IMR-90 (cell line): Measurements from ENCODE around the gene PPP2R1B. TPM values are rescaled to one million over a fixed set of nuclear protein-coding genes. Genes with fewer than 3 reads are reported as not detected.
"Not testable (repeated sequence)": the region's sequence is repeated elsewhere in the genome, so short reads cannot be mapped to it uniquely, and the experiment has no call there.

Experiments used
- ATAC-seq: fragments of 200-7000 bp; cut with Tn5 transposase; 2 replicates; pipeline ENCODE4 v1.9.1; 2020; ENCODE audit warnings: low read depth, mild to moderate bottlenecking, moderate library complexity
- BruUV-seq: library from RNA; stranded (reverse); fragments of 400-500 nt; replicated peaks from 2 replicates; lab custom pipeline; 2021; lab: Mats Ljungman, UMichigan
- CTCF ChIA-PET: fragments of 300-600 bp; formaldehyde crosslinking; extraction: SDS; loops from one replicate; lab custom pipeline; 2021; ENCODE audit warnings: antibody characterized with exemption; lab: Yijun Ruan, JAX
- POLR2A ChIA-PET: fragments of 300-600 bp; sonication (Branson Sonifier 250); formaldehyde crosslinking; loops from one replicate; lab custom pipeline; 2022; ENCODE audit warnings: antibody characterized with exemption; ENCODE audit not compliant: unreplicated experiment; lab: Charles Lee
- DNase-seq: peaks from one replicate; pipeline ENCODE4 v3.0.0; 2013
- H2AFZ ChIP-seq: replicated peaks from 2 replicates; pipeline ENCODE3; 2013; ENCODE audit warnings: low read length, mild to moderate bottlenecking; ENCODE audit not compliant: poor library complexity
- H2AK5ac ChIP-seq: 2 replicates; pipeline ENCODE4 v1.6.1; 2013; ENCODE audit warnings: low read depth, low read length, inconsistent platforms
- H2AK9ac ChIP-seq: replicated peaks from 2 replicates; pipeline ENCODE3; 2013; ENCODE audit warnings: mild to moderate bottlenecking, low read depth, low read length, moderate library complexity; ENCODE audit not compliant: poor library complexity
- H2BK120ac ChIP-seq: 2 replicates; pipeline ENCODE4 v1.6.1; 2013; ENCODE audit warnings: low read depth, low read length, inconsistent platforms
- H2BK15ac ChIP-seq: 3 replicates; pipeline ENCODE4 v1.6.1; 2013; ENCODE audit warnings: low read depth, low read length, inconsistent platforms
- H2BK20ac ChIP-seq: 2 replicates; pipeline ENCODE4 v1.6.1; 2013; ENCODE audit warnings: low read depth, mild to moderate bottlenecking, inconsistent platforms, low read length, moderate library complexity
- H2BK5ac ChIP-seq: 2 replicates; pipeline ENCODE4 v1.6.1; 2013; ENCODE audit warnings: mild to moderate bottlenecking, low read depth, low read length, inconsistent platforms; ENCODE audit not compliant: poor library complexity, severe bottlenecking
- H3K14ac ChIP-seq: replicated peaks from 2 replicates; pipeline ENCODE4 v1.6.1; 2013; ENCODE audit warnings: low read depth, low read length, inconsistent platforms
- H3K18ac ChIP-seq: 2 replicates; pipeline ENCODE4 v1.6.1; 2013; ENCODE audit warnings: low read depth, low read length, control low read depth
- H3K23ac ChIP-seq: 2 replicates; pipeline ENCODE4 v1.6.1; 2013; ENCODE audit warnings: low read depth, low read length, inconsistent platforms
- H3K27ac ChIP-seq: 2 replicates; pipeline ENCODE4 v1.5.1; 2013; ENCODE audit warnings: mild to moderate bottlenecking, control low read depth, low read length; ENCODE audit not compliant: insufficient read depth
- H3K27me3 ChIP-seq: 2 replicates; pipeline ENCODE4 v1.6.1; 2013; ENCODE audit warnings: low read length; ENCODE audit not compliant: control insufficient read depth, insufficient read depth
- H3K36me3 ChIP-seq: 2 replicates; pipeline ENCODE4 v1.6.1; 2013; ENCODE audit warnings: low read length, mixed read lengths; ENCODE audit not compliant: control insufficient read depth, insufficient read depth
- H3K4ac ChIP-seq: 2 replicates; pipeline ENCODE4 v1.6.1; 2013; ENCODE audit warnings: low read depth, low read length, inconsistent platforms
- H3K4me1 ChIP-seq: 2 replicates; pipeline ENCODE4 v1.6.1; 2013; ENCODE audit warnings: low read length, mixed read lengths; ENCODE audit not compliant: control insufficient read depth, insufficient read depth
- H3K4me2 ChIP-seq: 2 replicates; pipeline ENCODE4 v1.6.1; 2013; ENCODE audit warnings: low read depth, mild to moderate bottlenecking, control low read depth, low read length, moderate library complexity
- H3K4me3 ChIP-seq: 2 replicates; pipeline ENCODE4 v1.5.1; 2013; ENCODE audit warnings: low read depth, mild to moderate bottlenecking, control low read depth, low read length, moderate library complexity; ENCODE audit not compliant: insufficient read depth
- H3K56ac ChIP-seq: 2 replicates; pipeline ENCODE4 v1.6.1; 2013; ENCODE audit warnings: low read length, inconsistent platforms; ENCODE audit not compliant: insufficient read depth; ENCODE audit errors: extremely low read depth
- H3K79me1 ChIP-seq, 2 experiments: 2 replicates each; pipeline ENCODE4 v1.6.1; 2013; ENCODE audit warnings: low read length in 2 of 2, inconsistent platforms in 1 of 2, low read depth in 1 of 2
- H3K9ac ChIP-seq: 2 replicates; pipeline ENCODE4 v1.6.1; 2013; ENCODE audit warnings: low read depth, low read length, control low read depth
- H3K9me1 ChIP-seq: 2 replicates; pipeline ENCODE4 v1.6.1; 2013; ENCODE audit warnings: low read length, inconsistent platforms; ENCODE audit not compliant: insufficient read depth
- H3K9me3 ChIP-seq: 2 replicates; pipeline ENCODE4 v1.6.1; 2013; ENCODE audit warnings: low read length; ENCODE audit not compliant: control insufficient read depth, insufficient read depth
- H4K20me1 ChIP-seq: 2 replicates; pipeline ENCODE4 v1.6.1; 2013; ENCODE audit warnings: low read length, inconsistent platforms; ENCODE audit not compliant: insufficient read depth
- H4K5ac ChIP-seq: 2 replicates; pipeline ENCODE4 v1.6.1; 2013; ENCODE audit warnings: mild to moderate bottlenecking, low read depth, low read length, control low read depth
- H4K8ac ChIP-seq, 2 experiments: 2 replicates each; pipeline ENCODE4 v1.6.1; 2013; ENCODE audit warnings: low read depth in 2 of 2, low read length in 2 of 2, control low read depth in 1 of 2, inconsistent platforms in 1 of 2
- H4K91ac ChIP-seq: 2 replicates; pipeline ENCODE4 v1.6.1; 2013; ENCODE audit warnings: low read depth, low read length, inconsistent platforms; ENCODE audit not compliant: insufficient read depth
- ELK1 ChIP-seq: fragments of 150-350 bp; IDR thresholded peaks from 2 replicates; pipeline ENCODE4 v1.6.1; 2016; ENCODE audit warnings: low read depth, mild to moderate bottlenecking, low read length, moderate library complexity, borderline replicate concordance
- MAZ ChIP-seq: IDR thresholded peaks from 2 replicates; pipeline ENCODE4 v1.6.1; 2012; ENCODE audit warnings: low read depth, mild to moderate bottlenecking, low read length, improper control_type of control experiment, moderate library complexity, borderline replicate concordance
- MXI1 ChIP-seq: IDR thresholded peaks from 2 replicates; pipeline ENCODE4 v1.6.1; 2012; ENCODE audit warnings: low read depth, mild to moderate bottlenecking, low read length, moderate library complexity, borderline replicate concordance
- NFE2L2 ChIP-seq: fragments of 150-350 bp; IDR thresholded peaks from 2 replicates; pipeline ENCODE4 v1.6.1; 2016; ENCODE audit warnings: low read depth, mild to moderate bottlenecking, low read length
- RCOR1 ChIP-seq: IDR thresholded peaks from 2 replicates; pipeline ENCODE4 v1.6.1; 2012; ENCODE audit warnings: mild to moderate bottlenecking, low read length, improper control_type of control experiment; ENCODE audit not compliant: insufficient replicate concordance
- RFX5 ChIP-seq: IDR thresholded peaks from 2 replicates; pipeline ENCODE4 v1.8.0; 2012; ENCODE audit warnings: low read depth, mild to moderate bottlenecking, low read length, moderate library complexity
- SMC3 ChIP-seq: fragments of 150-350 bp; IDR thresholded peaks from 2 replicates; pipeline ENCODE4 v1.6.1; 2016; ENCODE audit warnings: low read depth, mild to moderate bottlenecking, antibody characterized with exemption, low read length, moderate library complexity
- WGBS, 2 experiments: methylation state at CpG; one replicate each; pipeline versions ENCODE4 v1.1.5 to v1.1.7; 2013; ENCODE audit warnings: missing lambda C conversion rate in 2 of 2; ENCODE audit not compliant: insufficient read length in 1 of 2; ENCODE audit errors: extremely low coverage in 2 of 2; 5-methylcytosine and 5-hydroxymethylcytosine counted together
- dilution Hi-C: fragments of 300-500 bp; cut with HindIII; formaldehyde crosslinking; loops from one replicate; pipeline ENCODE4 v1.14.3; 2018; ENCODE audit warnings: low sequenced_read_pairs; ENCODE audit not compliant: unreplicated experiment
- in situ Hi-C: fragments of 300-500 bp; cut with MboI; formaldehyde crosslinking; loops from 3 replicates; pipeline ENCODE4 v1.14.3; 2019; ENCODE audit warnings: low sequenced_read_pairs, inconsistent platforms, mixed read lengths
- intact Hi-C: fragments of 100-400 bp; cut with micrococcal nuclease; formaldehyde crosslinking; loops from 2 replicates; pipeline ENCODE4 v1.10.0; 2022
- polyA plus RNA-seq, 3 experiments: library from polyadenylated mRNA; depleted of rRNA; stranded (reverse); fragments of >200 nt; gene quantifications; 2 replicates each; pipeline ENCODE4 v1.2.3, GENCODE V29; 2012; ENCODE audit warnings: low replicate concordance in 1 of 3
- total RNA-seq: library from RNA; depleted of rRNA; stranded (reverse); fragments of >200 nt; gene quantifications from 2 replicates; pipeline ENCODE4 v1.2.3, GENCODE V29; 2012

The PPP2R1B gene
- total and polyA plus RNA-seq, 2 of the 4 experiments (the other 2 are of a cell fraction), result 23.0 to 62.9 TPM

- no peak for ATAC-seq
- no peak overlapping the region for H4K8ac ChIP-seq
- H3K9ac ChIP-seq, result no peak overlapping the region
- H2AK5ac ChIP-seq, result no peak overlapping the region
- H3K79me1 ChIP-seq, result peaks cover 0 to 3% of the 10 kb centered on the region in 2 experiments; a peak in 1 of 4 replicates
- H4K91ac ChIP-seq, result no peak overlapping the region
- TF ChIP-seq SMC3 (no peak), ELK1 (no peak), RCOR1 (no peak), MXI1 (no peak), RFX5 (no peak), MAZ (no peak), NFE2L2 (no peak)
- H3K27me3 ChIP-seq, result no peaks in the 10 kb centered on the region
- H4K20me1 ChIP-seq, result no peaks in the 10 kb centered on the region
- H3K9me3 ChIP-seq, result no peaks in the 10 kb centered on the region
- H2BK5ac ChIP-seq, result no peak overlapping the region
- dilution Hi-C loops, result no loop called here
- no peak overlapping the region for H3K18ac ChIP-seq
- peaks cover 9% of the 10 kb centered on the region for H3K36me3 ChIP-seq
- no peak overlapping the region for H3K56ac ChIP-seq
- in situ Hi-C loops, result no loop called here
- POLR2A ChIA-PET, result no interaction called here
- CTCF ChIA-PET, result interaction anchor here (1.0 kb wide), 1 partner anchor 9 kb away, joined by 3 read pairs; no protein-coding TSS in a partner anchor
- H2BK120ac ChIP-seq, result no peak overlapping the region
- H2AFZ ChIP-seq, result no peak overlapping the region
- H3K9me1 ChIP-seq, result no peaks in the 10 kb centered on the region
- no peak overlapping the region for H3K4ac ChIP-seq
- no peaks in the 10 kb centered on the region for H3K4me1 ChIP-seq
- no peak overlapping the region for H3K27ac ChIP-seq
- no peak overlapping the region for H3K4me2 ChIP-seq
- intact Hi-C loops, result no loop called here
- no CpG with 5 or more reads among the region's 2 CpGs for WGBS, 2 experiments
- no peak overlapping the region for H3K4me3 ChIP-seq
- H3K14ac ChIP-seq, result no peak overlapping the region
- no peak overlapping the region for H2BK15ac ChIP-seq
- no peak overlapping the region for H2BK20ac ChIP-seq
- no peak overlapping the region for H2AK9ac ChIP-seq
- H4K5ac ChIP-seq, result no peak overlapping the region
- no TSS peak for BruUV-seq
- H3K23ac ChIP-seq, result no peak overlapping the region
- DNase-seq, result no peak
Measured at GRCh38 chr11:111785076-111785475, 18.9 kb upstream of the PPP2R1B start.

GRCh38 chr11:111784311-111784710, 18.1 kb upstream of the PPP2R1B start:
- H3K27ac ChIP-seq, H4K20me1 ChIP-seq, H3K18ac ChIP-seq, dilution Hi-C loops, H2BK120ac ChIP-seq, H4K5ac ChIP-seq, DNase-seq, H2AK9ac ChIP-seq, ATAC-seq, in situ Hi-C loops, H3K79me1 ChIP-seq, H2BK20ac ChIP-seq, H2BK15ac ChIP-seq, H3K56ac ChIP-seq, H3K4me3 ChIP-seq, H3K23ac ChIP-seq, H3K9me3 ChIP-seq, H3K14ac ChIP-seq, H3K4ac ChIP-seq, H3K27me3 ChIP-seq, H3K9ac ChIP-seq, H3K4me2 ChIP-seq, H2BK5ac ChIP-seq, H3K36me3 ChIP-seq, H3K4me1 ChIP-seq, POLR2A ChIA-PET, H3K9me1 ChIP-seq, H4K91ac ChIP-seq, H2AFZ ChIP-seq, H4K8ac ChIP-seq, BruUV-seq, H2AK5ac ChIP-seq: not testable (repeated sequence)
- intact Hi-C loops, result loop anchor here (5.0 kb wide), 1 partner anchor 33 kb away; no protein-coding TSS in a partner anchor
- CTCF ChIA-PET, result interaction anchor here (0.6 kb wide), 1 partner anchor 702 kb away, joined by 3 read pairs; no protein-coding TSS in a partner anchor
- WGBS, 2 experiments, result no CpG with 5 or more reads among the region's 10 CpGs
